SK-N-MC (cell line): ENCODE results near the gene PLA2G3.

Source experiments
- EZH2 ChIP-seq: fragments of 200-600 bp; sonication (generic); IDR thresholded peaks from one replicate; pipeline ENCODE4 v1.6.1; 2017; ENCODE audit warnings: antibody characterized with exemption
- FOXP2 ChIP-seq: optimal IDR thresholded peaks from 2 replicates; pipeline ENCODE3; 2011; ENCODE audit warnings: mild to moderate bottlenecking, moderate library complexity; ENCODE audit not compliant: insufficient read depth; ENCODE audit errors: extremely low read length, control extremely low read depth
- POLR2AphosphoS5 ChIP-seq: IDR thresholded peaks from 2 replicates; pipeline ENCODE4 v1.6.1; 2012; ENCODE audit warnings: mild to moderate bottlenecking, low read depth, low read length, borderline replicate concordance

DNA sequence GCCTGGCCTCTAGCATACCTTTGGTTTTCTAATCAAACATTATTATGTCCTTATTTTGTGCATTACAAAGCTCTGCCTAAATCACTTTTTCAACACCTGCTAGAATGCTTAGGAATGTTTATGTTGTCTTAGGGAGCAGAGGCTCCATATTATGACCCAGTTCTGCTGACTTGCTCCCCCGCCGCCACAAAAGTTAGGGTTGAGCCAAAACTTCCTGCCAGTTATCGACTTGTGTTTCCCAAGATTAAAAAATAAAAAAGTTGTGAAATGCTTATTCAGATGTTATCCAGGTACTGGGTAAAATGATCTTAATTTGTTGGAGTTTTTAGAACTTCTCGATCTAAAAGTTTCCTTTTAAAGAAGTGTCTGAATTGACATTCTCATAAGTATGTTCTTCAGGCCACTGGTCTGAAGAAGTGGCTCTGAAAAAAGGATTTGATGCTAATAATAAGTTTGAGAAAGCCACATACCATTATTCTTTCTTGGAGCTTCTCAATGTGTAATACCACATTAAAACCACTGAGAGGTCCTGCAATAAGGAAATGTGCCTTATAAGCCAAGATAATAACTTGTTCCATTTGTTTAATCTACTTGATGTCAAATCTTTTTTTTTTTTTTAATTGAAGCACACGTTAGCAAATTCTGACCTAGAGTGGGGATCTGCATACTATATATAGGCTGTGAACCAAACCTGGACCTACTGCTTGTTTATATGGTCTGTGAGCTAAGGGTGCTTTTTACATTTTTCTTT is 21.9 kb upstream of the PLA2G3 start:
- TF ChIP-seq EZH2: no peak
- no peak for TF ChIP-seq POLR2AphosphoS5
- no peak for TF ChIP-seq FOXP2
